ENCODE results near the gene IGSF23. TPM values are rescaled to one million over a fixed set of nuclear protein-coding genes. Genes with fewer than 3 reads are reported as not detected.
A peak's percentile ranks its signal among the peaks of the same experiment; 100 is the strongest.

Gene IGSF23
- polyA plus RNA-seq, 1 experiment: 0.27 TPM

DNA sequence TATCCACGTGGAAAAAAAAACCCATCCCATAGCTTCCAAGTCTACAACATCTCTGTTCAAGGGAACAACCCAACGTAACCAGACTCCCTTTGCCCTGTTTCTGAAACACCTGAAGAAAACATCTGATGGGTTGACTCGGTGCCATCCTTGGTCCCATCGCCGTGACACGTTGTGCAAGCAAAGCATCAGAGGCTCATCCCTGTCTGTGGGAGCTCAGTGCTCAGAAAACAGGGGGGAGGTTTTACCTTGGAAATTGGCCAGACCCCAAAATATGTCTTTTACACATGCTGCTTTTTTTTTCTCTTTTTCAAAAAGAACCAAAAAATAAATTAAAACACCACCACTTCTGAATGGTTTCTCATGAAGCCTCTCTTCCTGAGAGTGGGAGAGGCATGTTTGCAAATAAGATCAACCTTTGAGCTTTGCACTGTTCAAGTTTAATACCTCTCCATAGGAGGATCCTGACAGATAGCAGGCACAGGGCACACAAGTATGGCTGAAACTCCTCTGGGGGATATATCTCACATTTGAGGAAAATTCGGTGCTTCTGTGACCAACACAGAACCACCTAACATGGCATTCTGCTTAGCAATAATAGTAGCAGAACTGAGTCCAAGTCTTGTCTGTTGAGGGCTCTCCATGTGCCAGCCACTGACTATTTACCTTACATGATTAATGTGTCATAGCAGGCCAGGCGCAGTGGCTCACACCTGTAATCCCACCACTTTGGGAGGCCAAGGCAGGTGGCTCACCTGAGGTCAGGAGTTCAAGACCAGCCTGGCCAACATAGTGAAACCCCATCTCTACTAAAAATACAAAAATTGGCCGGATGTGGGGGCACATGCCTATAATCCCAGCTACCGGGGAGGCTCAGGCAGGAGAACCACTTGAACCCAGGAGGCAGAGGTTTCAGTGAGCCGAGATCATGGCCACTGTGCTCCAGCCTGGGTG is 23.4 kb downstream of the IGSF23 start:
- no peak overlapping the region for H3K4me3 ChIP-seq (ENCODE audit: low read depth, low read length)
- no peak for DNase-seq (ENCODE audit: low read depth, low spot score)
- ChIA-PET CTCF (interaction anchor here (0.6 to 2.7 kb wide), 5 partner anchors 18 to 1705 kb away, joined by 3 to 7 read pairs (median 5); no protein-coding TSS in a partner anchor), POLR2A (no interaction called here)
- H3K9me3 ChIP-seq (ENCODE audit: control insufficient read depth, insufficient read depth, low read length): peaks cover 6% of the 10 kb centered on the region
- peak overlapping the region; percentile 39 for H3K27ac ChIP-seq (ENCODE audit: low read depth, low read length)
- H3K27me3 ChIP-seq (ENCODE audit: control insufficient read depth, insufficient read depth, low read length): no peaks in the 10 kb centered on the region
- TF ChIP-seq CTCF (IDR thresholded peaks at IDR 0.05; ENCODE audit: low read depth, low read length): no peak

DNA sequence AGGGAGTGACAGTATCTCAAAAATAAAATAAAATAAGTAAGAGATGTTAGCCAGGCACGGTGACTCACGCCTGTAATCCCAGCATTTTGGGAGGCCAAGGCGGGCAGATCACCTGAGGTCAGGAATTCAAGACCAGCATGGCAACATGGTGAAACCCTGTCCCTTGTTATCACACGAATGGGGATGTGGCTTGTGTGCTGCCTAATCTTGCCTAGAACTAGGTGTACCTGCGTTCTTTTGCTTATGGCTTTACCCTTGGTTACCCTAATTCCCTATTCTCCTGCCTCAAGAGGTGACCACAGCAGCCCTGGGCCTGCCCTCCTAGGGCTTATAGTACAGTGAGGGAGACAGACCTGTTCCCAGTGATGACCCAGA is 24.0 kb downstream of the IGSF23 start:
- ChIA-PET CTCF (no interaction called here), POLR2A (no interaction called here)
- H3K27ac ChIP-seq (ENCODE audit: low read depth, low read length): no peak overlapping the region

GRCh38 chr19:44640518-44640917 is 27.2 kb downstream of the IGSF23 start:
- TF ChIP-seq CTCF (IDR thresholded peaks at IDR 0.05; ENCODE audit: low read depth, low read length): no peak
- no peak for DNase-seq (ENCODE audit: low read depth, low spot score)
- Histone ChIP-seq H3K27me3 (ENCODE audit: control insufficient read depth, insufficient read depth, low read length) (no peaks in the 10 kb centered on the region), H3K4me3 (ENCODE audit: low read depth, low read length) (no peak overlapping the region), H3K9me3 (ENCODE audit: control insufficient read depth, insufficient read depth, low read length) (no peaks in the 10 kb centered on the region), H3K27ac (ENCODE audit: low read depth, low read length) (no peak overlapping the region)
- CTCF ChIA-PET: no interaction called here
- POLR2A ChIA-PET: interaction anchor here (0.6 kb wide), 1 partner anchor 442 kb away, joined by 4 read pairs; no protein-coding TSS in a partner anchor

More for the DNA sequence above, 24.0 kb downstream of the IGSF23 start:
- Histone ChIP-seq H3K4me3 (ENCODE audit: low read depth, low read length) (no peak overlapping the region), H3K9me3 (ENCODE audit: control insufficient read depth, insufficient read depth, low read length) (peaks cover 6% of the 10 kb centered on the region), H3K27me3 (ENCODE audit: control insufficient read depth, insufficient read depth, low read length) (no peaks in the 10 kb centered on the region)
- no peak for DNase-seq (ENCODE audit: low read depth, low spot score)
- TF ChIP-seq CTCF (IDR thresholded peaks at IDR 0.05; ENCODE audit: low read depth, low read length): no peak

- no peak overlapping the region for H3K4me3 ChIP-seq (ENCODE audit: low read depth, low read length)
- H3K27ac ChIP-seq (ENCODE audit: low read depth, low read length): no peak overlapping the region
- no peaks in the 10 kb centered on the region for H3K27me3 ChIP-seq (ENCODE audit: control insufficient read depth, insufficient read depth, low read length)
- CTCF ChIA-PET: no interaction called here
- DNase-seq (ENCODE audit: low read depth, low spot score): no peak
- TF ChIP-seq CTCF (IDR thresholded peaks at IDR 0.05; ENCODE audit: low read depth, low read length): no peak
- POLR2A ChIA-PET: no interaction called here
- H3K9me3 ChIP-seq (ENCODE audit: control insufficient read depth, insufficient read depth, low read length): no peaks in the 10 kb centered on the region
Measured at GRCh38 chr19:44641501-44642265, 28.3 kb downstream of the IGSF23 start.
